Gastroesophageal sphincter (tissue), 3 donors: ENCODE results near the gene PDE4B.

Experiments used
- EP300 ChIP-seq: sonication (generic); formaldehyde crosslinking; IDR thresholded peaks from one replicate; pipeline ENCODE4 v1.6.1; 2017; ENCODE audit warnings: antibody characterized with exemption, mild to moderate bottlenecking
- POLR2A ChIP-seq, 2 donors: fragments of 450-650 bp; IDR thresholded peaks; one replicate each; pipeline ENCODE4 v1.6.1; 2017; ENCODE audit warnings: antibody characterized with exemption in 2 of 2, mild to moderate bottlenecking in 2 of 2, moderate library complexity in 1 of 2
- POLR2AphosphoS5 ChIP-seq: sonication (generic); formaldehyde crosslinking; IDR thresholded peaks from one replicate; pipeline ENCODE4 v1.6.1; 2017; ENCODE audit warnings: antibody characterized with exemption
- TF ChIP-seq, protein P1 (sequence below), 4 experiments: fragments of 200-600 bp in 2 of 4; fragments of 450-650 bp in 2 of 4; sonication (generic) in 1 of 4; IDR thresholded peaks; one replicate each; pipeline ENCODE4 v1.5.1; 2017 to 2019; ENCODE audit warnings: antibody characterized with exemption in 4 of 4, mild to moderate bottlenecking in 2 of 4, moderate library complexity in 2 of 4

DNA sequence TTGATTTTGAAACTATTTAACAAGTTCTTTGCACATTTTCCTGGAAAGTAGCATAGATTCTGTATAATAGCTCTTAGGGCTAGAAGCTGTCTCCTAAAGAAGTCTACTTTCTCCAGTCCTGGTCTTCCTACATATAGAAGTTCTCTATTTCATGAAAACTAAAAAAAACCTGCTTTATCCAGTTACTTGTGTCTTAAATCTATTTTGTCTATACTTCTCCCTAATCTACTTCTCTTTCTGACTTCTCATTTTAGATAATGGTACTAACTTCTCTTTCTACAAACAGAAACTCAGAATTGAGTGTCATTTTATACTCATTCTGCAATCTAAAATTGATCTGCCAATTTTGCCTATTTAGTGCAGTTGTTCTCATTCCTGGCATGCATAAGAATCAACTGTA is 28.7 kb downstream of the PDE4B start:
- TF ChIP-seq, protein P1, sequence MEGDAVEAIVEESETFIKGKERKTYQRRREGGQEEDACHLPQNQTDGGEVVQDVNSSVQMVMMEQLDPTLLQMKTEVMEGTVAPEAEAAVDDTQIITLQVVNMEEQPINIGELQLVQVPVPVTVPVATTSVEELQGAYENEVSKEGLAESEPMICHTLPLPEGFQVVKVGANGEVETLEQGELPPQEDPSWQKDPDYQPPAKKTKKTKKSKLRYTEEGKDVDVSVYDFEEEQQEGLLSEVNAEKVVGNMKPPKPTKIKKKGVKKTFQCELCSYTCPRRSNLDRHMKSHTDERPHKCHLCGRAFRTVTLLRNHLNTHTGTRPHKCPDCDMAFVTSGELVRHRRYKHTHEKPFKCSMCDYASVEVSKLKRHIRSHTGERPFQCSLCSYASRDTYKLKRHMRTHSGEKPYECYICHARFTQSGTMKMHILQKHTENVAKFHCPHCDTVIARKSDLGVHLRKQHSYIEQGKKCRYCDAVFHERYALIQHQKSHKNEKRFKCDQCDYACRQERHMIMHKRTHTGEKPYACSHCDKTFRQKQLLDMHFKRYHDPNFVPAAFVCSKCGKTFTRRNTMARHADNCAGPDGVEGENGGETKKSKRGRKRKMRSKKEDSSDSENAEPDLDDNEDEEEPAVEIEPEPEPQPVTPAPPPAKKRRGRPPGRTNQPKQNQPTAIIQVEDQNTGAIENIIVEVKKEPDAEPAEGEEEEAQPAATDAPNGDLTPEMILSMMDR (IDR thresholded peaks at IDR 0.05) = no peak
- no peak for TF ChIP-seq POLR2A (IDR thresholded peaks at IDR 0.05)
- no peak for TF ChIP-seq EP300
- TF ChIP-seq POLR2AphosphoS5 = no peak
